Effector memory CD4-positive, alpha-beta T cell (primary cell): ENCODE measurements around the gene RHOF.

Source experiments
- DNase-seq, 3 donors: peaks; one replicate each; pipeline ENCODE4 v3.0.0-alpha.2; 2020
- H3K27ac ChIP-seq: 2 replicates; pipeline ENCODE4 v1.7.0; 2013; ENCODE audit warnings: mild to moderate bottlenecking, low read length, moderate library complexity; ENCODE audit not compliant: insufficient read depth, poor library complexity, severe bottlenecking
- H3K27me3 ChIP-seq: replicated peaks from 2 replicates; pipeline ENCODE4 v1.7.0; 2013; ENCODE audit warnings: mild to moderate bottlenecking, low read length; ENCODE audit not compliant: insufficient read depth, control insufficient read depth, poor library complexity, severe bottlenecking
- H3K36me3 ChIP-seq: 2 replicates; pipeline ENCODE4 v1.7.0; 2013; ENCODE audit warnings: mild to moderate bottlenecking, low read length, moderate library complexity; ENCODE audit not compliant: control insufficient read depth, insufficient read depth
- H3K4me1 ChIP-seq: 2 replicates; pipeline ENCODE4 v1.7.0; 2013; ENCODE audit warnings: low read length, mild to moderate bottlenecking; ENCODE audit not compliant: control insufficient read depth, insufficient read depth, poor library complexity, severe bottlenecking
- H3K4me3 ChIP-seq: 2 replicates; pipeline ENCODE4 v1.7.0; 2013; ENCODE audit warnings: low read length, low read depth, mild to moderate bottlenecking; ENCODE audit not compliant: insufficient read depth, poor library complexity, severe bottlenecking
- H3K9me3 ChIP-seq: 2 replicates; pipeline ENCODE4 v1.7.0; 2013; ENCODE audit warnings: mild to moderate bottlenecking, low read length, moderate library complexity; ENCODE audit not compliant: control insufficient read depth

Gene RHOF

DNA sequence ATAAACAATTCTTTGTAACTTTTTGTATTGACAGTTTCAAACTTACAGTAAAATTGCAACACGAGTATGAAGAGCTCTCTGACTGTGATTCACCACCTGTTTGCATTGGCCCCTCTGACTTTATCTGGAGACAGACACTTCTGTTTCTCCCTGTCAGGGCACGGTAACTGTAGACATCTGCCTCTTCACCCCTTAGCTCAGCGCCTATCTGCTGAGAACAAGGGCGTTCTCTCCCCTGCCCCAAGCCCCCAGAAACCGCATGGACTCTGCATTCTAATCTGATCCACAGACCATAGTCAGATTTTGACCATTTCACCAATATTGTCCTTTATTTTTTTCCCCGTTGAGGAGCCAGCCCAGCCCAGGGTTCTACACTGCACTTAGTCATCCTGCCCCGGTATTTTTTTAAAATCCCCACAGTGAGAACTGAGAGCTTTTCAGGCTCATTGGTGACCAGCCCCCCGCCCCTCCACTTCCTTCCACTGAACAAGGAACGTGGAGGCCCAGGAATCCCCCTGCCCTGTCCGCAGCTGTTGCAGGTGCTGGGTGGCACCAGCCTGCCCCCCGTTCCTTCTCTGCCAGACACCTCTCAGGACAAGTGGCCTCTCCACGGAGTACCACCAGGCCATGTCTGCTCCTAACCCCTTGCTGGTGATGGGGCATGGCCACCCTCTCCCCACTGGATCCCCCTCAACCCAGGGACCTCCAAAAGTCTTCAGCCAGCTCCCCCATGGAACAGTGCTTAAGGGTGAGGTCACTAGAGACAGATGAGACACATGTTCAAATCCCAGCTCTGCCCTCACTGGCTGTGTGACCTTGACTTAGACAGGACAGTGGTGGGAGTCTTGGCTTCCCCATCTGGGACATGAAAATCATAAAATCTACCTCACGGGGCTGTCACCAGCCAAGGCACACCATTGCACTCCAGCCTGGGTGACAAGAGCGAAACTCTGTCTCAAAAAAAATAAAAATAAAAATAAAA is 11.2 kb downstream of the RHOF start:
- no peaks in the 10 kb centered on the region for H3K9me3 ChIP-seq
- peaks cover 58% of the 10 kb centered on the region for H3K4me1 ChIP-seq
- H3K4me3 ChIP-seq = no peak overlapping the region
- peaks cover 33% of the 10 kb centered on the region for H3K36me3 ChIP-seq
- H3K27ac ChIP-seq = peak overlapping the region; percentile 64
- peak in 2 of 3 donors; percentile 40 to 54 for DNase-seq
- H3K27me3 ChIP-seq = no peaks in the 10 kb centered on the region

DNA sequence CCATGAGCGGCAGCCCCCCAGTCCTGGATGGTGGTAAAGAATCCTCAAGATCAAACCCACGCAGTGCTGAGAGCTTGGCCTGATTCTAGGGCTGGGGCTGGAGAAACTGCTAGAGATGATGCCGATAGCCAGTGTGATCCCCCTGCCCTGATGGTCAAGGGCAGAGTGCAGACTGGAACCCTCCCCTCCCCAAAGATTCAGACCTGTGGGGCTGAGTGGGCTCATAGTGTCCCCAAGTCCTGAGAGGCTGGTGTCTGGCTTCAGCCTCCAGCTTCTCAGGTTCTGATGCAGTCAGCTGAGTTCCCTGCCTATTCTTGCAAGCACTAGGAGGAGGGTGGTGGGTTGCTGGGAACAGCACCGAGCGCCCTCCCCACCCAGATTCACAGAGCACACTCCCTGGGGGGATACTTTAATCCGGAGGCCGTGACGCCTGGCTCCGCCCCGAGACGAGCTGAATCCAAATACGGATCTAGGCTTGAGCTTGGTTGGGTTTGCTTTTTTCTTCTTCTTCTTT is 11.9 kb downstream of the RHOF start:
- Histone ChIP-seq H3K4me1 (peaks cover 52% of the 10 kb centered on the region), H3K36me3 (peaks cover 33% of the 10 kb centered on the region), H3K4me3 (no peak overlapping the region), H3K27ac (peak overlapping the region; percentile 64), H3K9me3 (no peaks in the 10 kb centered on the region), H3K27me3 (no peaks in the 10 kb centered on the region)
- DNase-seq = no peak

DNA sequence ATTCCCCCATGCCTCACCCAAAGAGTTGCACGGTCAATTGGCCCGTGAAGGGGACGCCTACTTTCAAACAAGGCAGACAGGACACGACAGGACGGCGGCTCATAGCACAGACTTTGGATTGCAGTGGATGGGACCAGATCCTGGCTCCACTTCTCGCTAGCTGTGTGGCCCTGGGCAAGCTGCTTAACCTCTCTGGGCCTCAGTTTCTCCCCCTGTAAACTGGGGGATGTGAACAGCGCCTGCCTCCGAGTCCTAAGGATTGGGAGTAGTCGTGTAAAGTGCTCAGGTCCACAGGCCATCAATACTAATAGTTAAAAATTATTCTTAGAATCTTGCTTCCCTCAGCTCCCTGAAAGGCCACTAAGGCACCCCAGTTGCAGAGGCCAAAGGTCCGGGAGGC is 13.1 kb downstream of the RHOF start:
- DNase-seq = no peak
- Histone ChIP-seq H3K27ac (peak overlapping the region; percentile 8), H3K36me3 (peaks cover 33% of the 10 kb centered on the region), H3K4me1 (peaks cover 47% of the 10 kb centered on the region), H3K27me3 (no peaks in the 10 kb centered on the region), H3K4me3 (no peak overlapping the region), H3K9me3 (no peaks in the 10 kb centered on the region)

DNA sequence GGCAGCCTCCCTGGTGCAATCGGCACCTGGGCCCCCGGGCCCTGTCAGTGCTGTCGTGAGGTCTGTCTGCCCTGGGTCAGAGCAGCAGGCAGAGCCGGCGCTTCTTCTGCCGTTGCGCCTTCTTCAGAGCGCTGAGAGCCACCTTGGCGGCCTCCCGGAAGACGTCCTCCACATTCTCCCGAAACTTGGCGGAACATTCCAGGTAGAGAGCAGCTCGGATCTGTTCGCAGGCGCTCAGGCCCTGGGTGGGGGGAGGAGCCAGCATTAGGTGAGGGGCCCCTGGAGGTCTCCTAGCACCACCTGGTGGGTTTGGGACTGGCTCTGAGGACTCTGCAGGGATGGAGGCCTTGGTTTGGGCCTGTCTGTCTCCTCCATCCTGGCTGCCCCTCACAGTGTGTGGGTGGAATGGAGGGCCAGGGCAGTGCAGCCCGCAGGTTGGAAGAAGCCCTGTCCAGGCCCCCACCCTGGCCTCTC is 14.0 kb downstream of the RHOF start:
- no peaks in the 10 kb centered on the region for H3K9me3 ChIP-seq
- DNase-seq = no peak
- H3K4me1 ChIP-seq = peaks cover 38% of the 10 kb centered on the region
- H3K27me3 ChIP-seq = no peaks in the 10 kb centered on the region
- peaks cover 33% of the 10 kb centered on the region for H3K36me3 ChIP-seq
- H3K4me3 ChIP-seq = no peak overlapping the region
- no peak overlapping the region for H3K27ac ChIP-seq

DNA sequence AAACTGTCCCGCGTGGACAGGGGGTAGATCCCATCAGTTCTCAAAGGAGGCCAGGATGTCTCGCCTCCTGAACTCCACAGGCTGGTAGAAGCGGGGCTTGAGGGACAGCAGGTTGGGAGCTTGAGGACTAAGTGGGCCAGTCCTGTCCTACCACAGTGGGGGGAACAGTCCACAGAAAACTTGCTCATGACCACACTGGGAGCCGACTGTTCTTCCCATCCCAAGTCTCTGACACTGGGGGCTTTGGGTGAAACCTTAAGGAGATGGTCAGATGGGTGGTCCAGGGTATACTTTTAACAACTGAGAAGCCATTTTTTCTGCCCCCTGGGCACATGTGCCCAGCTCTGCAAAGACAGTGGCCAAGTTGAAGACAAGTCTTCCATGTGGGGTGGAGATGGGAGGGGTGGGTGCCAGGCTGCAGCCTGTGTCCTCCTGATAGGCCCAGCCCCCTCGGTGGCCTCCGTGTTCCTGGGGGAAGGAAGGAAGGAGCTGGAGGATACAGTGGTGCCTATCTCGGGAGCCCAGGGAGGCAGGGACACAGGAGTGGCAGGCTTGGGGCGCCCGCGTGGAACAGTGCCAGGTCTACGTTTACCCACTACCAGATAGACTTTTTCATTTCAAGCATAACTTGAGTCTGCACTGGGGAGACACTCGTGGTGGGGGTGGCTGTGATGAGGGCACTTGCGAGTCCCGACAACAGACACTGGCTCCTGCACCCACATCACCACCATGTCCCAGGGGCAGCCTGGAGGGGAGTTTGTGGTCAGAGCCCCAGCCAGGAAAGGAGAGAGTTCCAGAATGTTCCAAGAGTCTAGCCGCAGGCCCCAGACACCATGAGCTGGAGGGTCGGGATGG is 14.7 kb downstream of the RHOF start:
- Histone ChIP-seq H3K9me3 (no peaks in the 10 kb centered on the region), H3K4me1 (peaks cover 31% of the 10 kb centered on the region), H3K4me3 (no peak overlapping the region), H3K27me3 (no peaks in the 10 kb centered on the region), H3K27ac (peak overlapping the region; percentile 42), H3K36me3 (peaks cover 33% of the 10 kb centered on the region)
- DNase-seq = no peak

DNA sequence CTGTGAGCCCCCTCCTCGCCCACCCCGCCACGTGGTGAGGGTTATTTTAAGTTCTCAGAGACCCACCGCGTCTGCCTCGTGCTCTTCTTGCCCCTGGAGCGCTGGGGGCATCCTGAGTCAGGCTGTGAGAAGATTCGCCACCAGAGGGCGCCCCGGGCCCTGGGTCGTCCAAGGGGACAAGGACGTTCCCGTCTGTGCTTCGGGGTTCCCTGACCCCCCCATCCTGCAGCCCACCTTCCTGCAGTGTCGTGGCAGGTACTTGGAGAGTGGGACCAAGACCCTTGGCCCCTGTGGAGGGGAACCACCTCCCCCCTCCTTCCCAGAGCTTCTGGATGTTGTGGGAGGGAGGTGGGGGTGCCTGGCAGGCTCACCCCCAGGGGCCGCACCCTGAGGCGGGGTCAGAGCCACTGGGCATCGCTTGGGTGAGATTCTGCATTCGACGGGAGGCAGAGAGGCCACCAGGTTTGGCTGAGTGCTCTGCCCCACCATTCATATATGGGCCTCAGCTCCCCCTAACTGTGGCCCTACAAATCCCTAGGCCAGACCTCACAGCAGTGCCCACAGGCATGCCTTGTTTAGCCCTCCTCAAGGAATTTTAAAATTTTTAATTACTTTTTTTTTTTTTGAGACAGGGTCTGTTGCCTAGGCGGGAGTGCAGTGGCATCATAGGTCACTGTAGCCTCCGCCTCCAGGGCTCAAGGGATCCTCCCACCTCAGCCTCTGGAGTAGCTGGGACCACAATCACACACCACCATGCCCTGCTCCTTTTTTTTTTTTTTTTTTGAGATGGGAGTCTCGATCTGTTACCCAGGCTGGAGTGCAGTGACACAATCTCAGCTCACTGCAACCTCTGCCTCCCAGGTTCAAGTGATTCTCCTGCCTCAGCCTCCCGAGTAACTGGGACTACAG is 17.0 kb downstream of the RHOF start:
- Histone ChIP-seq H3K36me3 (peaks cover 31% of the 10 kb centered on the region), H3K4me3 (no peak overlapping the region), H3K9me3 (no peaks in the 10 kb centered on the region), H3K27me3 (no peaks in the 10 kb centered on the region), H3K27ac (peak overlapping the region; percentile 29), H3K4me1 (peaks cover 17% of the 10 kb centered on the region)
- DNase-seq = peak; percentile 71 to 85 (median 78)

DNA sequence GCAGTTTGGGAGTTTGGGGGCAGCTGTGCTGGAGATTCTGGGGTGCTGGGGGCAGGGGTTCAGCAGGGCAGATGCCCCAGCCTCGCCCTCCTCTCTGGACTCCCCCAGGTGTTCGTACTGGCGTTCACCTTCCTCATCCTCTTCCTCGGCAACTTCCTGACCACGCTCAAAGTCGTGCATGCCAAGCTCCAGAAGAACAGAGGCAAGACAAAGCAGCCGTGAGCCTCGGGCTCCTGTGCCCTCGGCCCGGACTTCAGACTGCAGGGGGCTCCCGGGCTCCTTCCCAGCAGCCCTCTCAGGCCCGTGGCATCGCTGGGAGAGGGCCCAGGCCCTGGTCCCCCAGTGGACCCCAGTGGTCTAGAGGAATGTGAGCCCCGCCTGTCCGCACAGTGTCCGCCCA is 18.0 kb downstream of the RHOF start:
- H3K4me3 ChIP-seq = no peak overlapping the region
- H3K4me1 ChIP-seq = peaks cover 12% of the 10 kb centered on the region
- H3K36me3 ChIP-seq = peaks cover 21% of the 10 kb centered on the region
- H3K9me3 ChIP-seq = no peaks in the 10 kb centered on the region
- H3K27ac ChIP-seq = no peak overlapping the region
- DNase-seq = no peak
- no peaks in the 10 kb centered on the region for H3K27me3 ChIP-seq

DNA sequence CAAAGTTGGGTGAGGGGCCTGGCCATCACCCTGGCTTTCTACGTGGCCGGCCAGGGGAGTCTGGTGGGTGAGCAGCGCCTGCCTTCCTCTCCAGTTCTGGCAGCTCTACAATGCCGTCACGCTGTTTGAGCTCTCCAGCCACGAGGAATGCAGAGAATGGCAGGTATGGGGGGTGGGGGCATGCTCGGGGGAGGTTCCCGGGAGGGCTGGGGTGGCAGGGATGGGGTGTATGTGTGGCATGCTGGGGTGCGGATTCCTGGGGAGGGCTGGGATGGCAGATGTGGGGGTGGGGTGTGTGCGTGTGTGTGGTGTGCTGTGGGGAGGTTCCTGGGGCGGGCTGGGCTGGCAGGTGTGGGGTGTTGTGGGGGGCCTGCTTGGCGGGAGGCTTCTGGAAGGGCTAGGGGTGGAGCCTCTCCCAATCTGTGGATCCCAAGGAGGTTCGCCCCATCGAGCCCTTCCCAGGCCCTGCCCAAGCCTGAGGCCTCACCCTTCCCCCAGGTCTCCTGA is 18.5 kb downstream of the RHOF start:
- H3K27me3 ChIP-seq = no peaks in the 10 kb centered on the region
- H3K4me1 ChIP-seq = peaks cover 12% of the 10 kb centered on the region
- H3K9me3 ChIP-seq = no peaks in the 10 kb centered on the region
- DNase-seq = no peak
- no peak overlapping the region for H3K4me3 ChIP-seq
- H3K36me3 ChIP-seq = peaks cover 16% of the 10 kb centered on the region
- no peak overlapping the region for H3K27ac ChIP-seq
